ENCODE measurements around the gene RHOC. TPM values are rescaled to one million over a fixed set of nuclear protein-coding genes. Genes with fewer than 3 reads are reported as not detected.
A peak's percentile ranks its signal among the peaks of the same experiment; 100 is the strongest.

The RHOC gene
- 129 TPM for total RNA-seq
- long read RNA-seq, transcript RHOC-202 (6 exons, 1,418 nt): minor isoform, 48 of 131 reads
- long read RNA-seq, transcript RHOC-208 (5 exons, 1,355 nt): major isoform, 58 of 131 reads
- long read RNA-seq, partial matches to known transcripts: 11 of 131 reads
- long read RNA-seq, other reads (novel, unspliced or antisense): 9 of 131 reads

- peaks cover 57% of the 10 kb centered on the region for H3K4me1 ChIP-seq
- H3K36me3 ChIP-seq: peaks cover 15% of the 10 kb centered on the region
- no peak for TF ChIP-seq CTCF (IDR thresholded peaks at IDR 0.05; ENCODE audit: borderline replicate concordance)
- H3K4me3 ChIP-seq: peak within 1 kb of the TSS; percentile 99
- intact Hi-C loops (cut with micrococcal nuclease): loop anchor here (5.0 kb wide), 1 partner anchor 89 kb away; the partner anchor contains the start of genes CAPZA1 and ST7L
- H3K9me3 ChIP-seq (replicated peaks): no peaks in the 10 kb centered on the region
- H3K27me3 ChIP-seq (ENCODE audit: low read depth): no peaks in the 10 kb centered on the region
- H3K27ac ChIP-seq (replicated peaks): peak within 1 kb of the TSS; percentile 99
- peak; percentile 80 for DNase-seq
Observed at GRCh38 chr1:112706505-112707220, at the start of gene RHOC. Gene RHOC, minus strand, starts transcription at chr1:112707127. Its CDS starts 3,328 bp downstream, at chr1:112703799.

GRCh38 chr1:112754116-112754628, 47.2 kb upstream of the RHOC start:
- no peak for TF ChIP-seq CTCF (IDR thresholded peaks at IDR 0.05; ENCODE audit: borderline replicate concordance)

DNA sequence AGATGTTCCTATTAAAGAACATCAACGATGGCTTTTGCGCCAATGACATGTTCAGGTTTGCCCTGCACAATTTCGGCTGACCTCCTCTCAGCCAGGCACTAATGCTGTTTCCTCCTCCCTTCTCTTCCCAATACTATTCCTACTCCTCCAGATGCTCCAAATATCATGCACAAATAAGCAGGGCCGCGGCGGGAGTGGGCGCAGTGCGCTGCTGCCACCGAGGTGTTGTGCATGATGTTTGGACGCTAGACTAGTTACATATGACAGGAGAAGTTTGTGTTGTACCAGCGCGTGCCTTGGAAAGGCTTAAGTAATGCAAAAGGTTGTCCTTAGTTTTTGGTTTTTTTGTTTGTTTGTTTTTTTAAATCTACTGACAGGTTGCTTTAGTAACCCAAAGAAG, 41.5 kb upstream of the RHOC start:
- no peak for TF ChIP-seq CTCF (IDR thresholded peaks at IDR 0.05; ENCODE audit: borderline replicate concordance)
- intact Hi-C loops (cut with micrococcal nuclease): no loop called here
- H3K4me3 ChIP-seq: no peak overlapping the region
- peaks cover 71% of the 10 kb centered on the region for H3K27me3 ChIP-seq (ENCODE audit: low read depth)
- no peak overlapping the region for H3K27ac ChIP-seq (replicated peaks)
- peaks cover 11% of the 10 kb centered on the region for H3K4me1 ChIP-seq
- H3K36me3 ChIP-seq: no peaks in the 10 kb centered on the region
- H3K9me3 ChIP-seq (replicated peaks): peaks cover 1% of the 10 kb centered on the region
- DNase-seq: no peak

More at GRCh38 chr1:112754116-112754628, 47.2 kb upstream of the RHOC start:
- no peak overlapping the region for H3K4me3 ChIP-seq
- intact Hi-C loops (cut with micrococcal nuclease): no loop called here
- H3K9me3 ChIP-seq (replicated peaks): peaks cover 17% of the 10 kb centered on the region
- no peaks in the 10 kb centered on the region for H3K4me1 ChIP-seq
- DNase-seq: no peak
- peaks cover 79% of the 10 kb centered on the region for H3K27me3 ChIP-seq (ENCODE audit: low read depth)
- no peaks in the 10 kb centered on the region for H3K36me3 ChIP-seq
- no peak overlapping the region for H3K27ac ChIP-seq (replicated peaks)

DNA sequence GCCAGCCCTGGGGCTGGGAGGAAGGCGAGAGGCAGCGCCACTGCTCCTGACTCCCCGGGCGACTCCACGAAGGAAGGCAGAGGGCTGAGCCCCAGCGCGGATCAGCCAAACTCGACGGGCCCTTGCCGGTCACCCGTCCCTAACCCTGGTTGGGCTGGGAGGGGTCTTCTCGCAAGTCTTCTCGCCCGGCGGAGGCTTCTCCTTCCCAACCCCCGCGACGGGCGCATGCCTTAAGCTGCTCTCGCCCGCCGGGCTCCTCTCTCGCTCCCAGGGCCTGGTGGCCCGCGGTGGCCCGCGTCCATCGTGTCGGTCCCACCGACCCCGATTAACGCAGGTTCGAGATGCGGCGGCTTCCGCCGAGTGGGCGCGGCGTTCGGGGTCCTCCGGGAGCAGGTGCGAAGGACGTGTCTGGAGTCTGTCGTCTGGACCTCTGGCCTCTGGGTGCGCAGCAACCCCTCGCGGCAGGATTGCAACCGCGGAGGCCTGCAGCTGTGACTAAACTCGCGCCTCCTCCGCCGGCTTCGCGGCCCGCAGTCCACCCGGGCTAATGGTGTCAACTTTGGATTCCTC, 37.2 kb upstream of the RHOC start:
- peaks cover 12% of the 10 kb centered on the region for H3K4me1 ChIP-seq
- H3K9me3 ChIP-seq (replicated peaks): no peaks in the 10 kb centered on the region
- H3K27me3 ChIP-seq (ENCODE audit: low read depth): peaks cover 85% of the 10 kb centered on the region
- peak overlapping the region; percentile 49 for H3K4me3 ChIP-seq
- intact Hi-C loops (cut with micrococcal nuclease): no loop called here
- no peaks in the 10 kb centered on the region for H3K36me3 ChIP-seq
- no peak for DNase-seq
- peak; percentile 41 for TF ChIP-seq CTCF (IDR thresholded peaks at IDR 0.05; ENCODE audit: borderline replicate concordance)
- no peak overlapping the region for H3K27ac ChIP-seq (replicated peaks)

DNA sequence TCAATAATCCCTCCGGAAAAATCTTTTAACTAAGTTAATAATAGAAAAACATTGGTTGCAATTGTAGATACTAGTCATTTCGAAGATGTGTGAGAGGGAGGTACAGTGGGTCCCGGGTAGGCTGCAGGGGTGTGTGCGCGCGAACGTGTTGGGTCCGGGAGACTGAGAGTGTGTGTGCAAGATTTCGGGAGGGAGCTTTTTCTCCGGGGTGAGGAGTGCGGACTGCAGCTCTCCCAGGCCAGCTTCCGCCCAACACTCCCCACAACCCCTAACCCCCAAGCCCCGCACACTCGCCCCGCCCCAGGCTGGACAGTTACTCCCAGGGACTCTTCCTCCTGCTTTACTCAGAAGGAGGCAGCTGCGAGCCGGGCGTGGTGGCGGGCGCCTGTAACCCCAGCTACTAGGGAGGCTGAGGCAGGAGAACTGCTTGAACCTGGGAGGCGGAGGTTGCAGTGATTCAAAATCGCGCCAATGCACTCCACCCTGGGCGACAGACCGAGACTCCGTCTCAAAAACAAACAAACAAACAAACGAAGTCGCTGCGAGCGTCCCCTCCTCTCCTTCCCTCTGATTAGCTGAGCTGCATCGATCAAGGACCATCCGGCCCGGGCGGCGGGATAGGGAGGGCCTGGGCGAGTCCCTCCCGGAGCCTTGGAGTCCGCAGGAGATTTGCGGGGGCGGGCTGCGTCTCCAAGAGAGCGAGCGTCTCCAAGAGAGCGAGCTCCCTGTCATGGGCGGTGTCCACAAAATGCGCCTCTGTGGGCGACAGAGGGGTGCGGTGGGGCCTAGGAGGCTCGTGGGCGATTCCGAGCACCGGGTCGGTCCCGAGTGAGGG, 36.5 kb upstream of the RHOC start:
- Histone ChIP-seq H3K27me3 (ENCODE audit: low read depth) (peaks cover 90% of the 10 kb centered on the region), H3K4me3 (peak overlapping the region; percentile 49), H3K27ac (replicated peaks) (no peak overlapping the region), H3K36me3 (no peaks in the 10 kb centered on the region), H3K4me1 (peaks cover 12% of the 10 kb centered on the region), H3K9me3 (replicated peaks) (no peaks in the 10 kb centered on the region)
- no peak for TF ChIP-seq CTCF (IDR thresholded peaks at IDR 0.05; ENCODE audit: borderline replicate concordance)
- intact Hi-C loops (cut with micrococcal nuclease): no loop called here
- no peak for DNase-seq

All from left ventricle myocardium inferior (tissue), 1 donor.